GM18511 (cell line): Measurements from ENCODE around the gene ZPR1.
"Not testable (repeated sequence)": the region's sequence is repeated elsewhere in the genome, so short reads cannot be mapped to it uniquely, and the experiment has no call there.

Source experiments
- ATAC-seq: cut with Tn5 transposase; IDR thresholded peaks from one replicate; pipeline ENCODE4 v1.9.1; 2021; ENCODE audit warnings: mild to moderate bottlenecking, moderate library complexity; ENCODE audit not compliant: unreplicated experiment

Gene ZPR1

GRCh38 chr11:116771935-116772334 is 15.9 kb downstream of the ZPR1 start:
- ATAC-seq = no peak

- ATAC-seq = no peak
Measured at GRCh38 chr11:116762132-116762531, 25.7 kb downstream of the ZPR1 start.

- ATAC-seq = not testable (repeated sequence)
Measured at GRCh38 chr11:116756044-116756443, 31.8 kb downstream of the ZPR1 start.

- ATAC-seq = no peak
Measured at GRCh38 chr11:116750070-116750718, 37.6 kb downstream of the ZPR1 start.

GRCh38 chr11:116742104-116742503 is 45.7 kb downstream of the ZPR1 start:
- no peak for ATAC-seq

GRCh38 chr11:116740741-116741140 is 47.1 kb downstream of the ZPR1 start:
- ATAC-seq = no peak

- no peak for ATAC-seq
Measured at GRCh38 chr11:116738975-116739374, 48.8 kb downstream of the ZPR1 start.

GRCh38 chr11:116736763-116737162 is 51.1 kb downstream of the ZPR1 start:
- no peak for ATAC-seq

- ATAC-seq = no peak
Measured at GRCh38 chr11:116733969-116734508, 53.8 kb downstream of the ZPR1 start.

GRCh38 chr11:116733043-116733755 is 54.6 kb downstream of the ZPR1 start:
- ATAC-seq = peak; percentile 16

- ATAC-seq = peak; percentile 86
Measured at GRCh38 chr11:116732271-116733042, 55.4 kb downstream of the ZPR1 start.

GRCh38 chr11:116731821-116732220 is 56.0 kb downstream of the ZPR1 start:
- no peak for ATAC-seq

GRCh38 chr11:116731097-116731761 is 56.6 kb downstream of the ZPR1 start:
- ATAC-seq = no peak

- ATAC-seq = no peak
Measured at GRCh38 chr11:116730601-116731000, 57.2 kb downstream of the ZPR1 start.

- ATAC-seq = no peak
Measured at GRCh38 chr11:116730241-116730561, 57.6 kb downstream of the ZPR1 start.

- no peak for ATAC-seq
Measured at GRCh38 chr11:116729501-116730240, 58.2 kb downstream of the ZPR1 start.

- ATAC-seq = no peak
Measured at GRCh38 chr11:116727990-116728389, 59.8 kb downstream of the ZPR1 start.

- ATAC-seq = no peak
Measured at GRCh38 chr11:116725434-116726221, 62.2 kb downstream of the ZPR1 start.

GRCh38 chr11:116724813-116725212 is 63.0 kb downstream of the ZPR1 start:
- ATAC-seq = no peak
